ENCODE results near the gene AHNAK.

The AHNAK gene

GRCh38 chr11:62471603-62472002 is 75.0 kb downstream of the AHNAK start:
- no peak for DNase-seq (ENCODE audit: low read depth in 1 of 2, low spot score in 1 of 2)
- Histone ChIP-seq H3K4me3 (replicated peaks; ENCODE audit: insufficient read depth, low read length) (no peak overlapping the region), H3K27ac (replicated peaks) (no peak overlapping the region), H3K27me3 (ENCODE audit: insufficient read depth, poor library complexity, severe bottlenecking) (no peaks in the 10 kb centered on the region)
- TF ChIP-seq REST (IDR thresholded peaks at IDR 0.05; ENCODE audit: insufficient replicate concordance, low read depth) (no peak), SPI1 (IDR thresholded peaks at IDR 0.05; ENCODE audit: borderline replicate concordance, low read depth) (no peak), POLR2AphosphoS5 (IDR thresholded peaks at IDR 0.05; ENCODE audit: low read depth) (no peak), GABPA (IDR thresholded peaks at IDR 0.05; ENCODE audit: low read depth) (no peak), CTCF (IDR thresholded peaks at IDR 0.05; ENCODE audit: insufficient read depth, low read length) (no peak)

- Histone ChIP-seq H3K4me3 (replicated peaks; ENCODE audit: insufficient read depth, low read length) (no peak overlapping the region), H3K27me3 (ENCODE audit: insufficient read depth, poor library complexity, severe bottlenecking) (no peaks in the 10 kb centered on the region), H3K27ac (replicated peaks) (no peak overlapping the region)
- no peak for DNase-seq (ENCODE audit: low read depth in 1 of 2, low spot score in 1 of 2)
- TF ChIP-seq REST (IDR thresholded peaks at IDR 0.05; ENCODE audit: insufficient replicate concordance, low read depth) (no peak), GABPA (IDR thresholded peaks at IDR 0.05; ENCODE audit: low read depth) (no peak), SPI1 (IDR thresholded peaks at IDR 0.05; ENCODE audit: borderline replicate concordance, low read depth) (no peak), CTCF (IDR thresholded peaks at IDR 0.05; ENCODE audit: insufficient read depth, low read length) (no peak), POLR2AphosphoS5 (IDR thresholded peaks at IDR 0.05; ENCODE audit: low read depth) (no peak)
Observed at GRCh38 chr11:62468577-62468976, 78.0 kb downstream of the AHNAK start.

GRCh38 chr11:62466444-62466843 is 80.2 kb downstream of the AHNAK start:
- DNase-seq (ENCODE audit: low read depth in 1 of 2, low spot score in 1 of 2), result no peak
- TF ChIP-seq POLR2AphosphoS5 (IDR thresholded peaks at IDR 0.05; ENCODE audit: low read depth), result no peak
- no peaks in the 10 kb centered on the region for H3K27me3 ChIP-seq (ENCODE audit: insufficient read depth, poor library complexity, severe bottlenecking)
- H3K4me3 ChIP-seq (replicated peaks; ENCODE audit: insufficient read depth, low read length), result no peak overlapping the region
- no peak overlapping the region for H3K27ac ChIP-seq (replicated peaks)

- no peaks in the 10 kb centered on the region for H3K27me3 ChIP-seq (ENCODE audit: insufficient read depth, poor library complexity, severe bottlenecking)
- no peak overlapping the region for H3K4me3 ChIP-seq (replicated peaks; ENCODE audit: insufficient read depth, low read length)
- TF ChIP-seq GABPA (IDR thresholded peaks at IDR 0.05; ENCODE audit: low read depth) (no peak), REST (IDR thresholded peaks at IDR 0.05; ENCODE audit: insufficient replicate concordance, low read depth) (no peak)
- no peak for DNase-seq (ENCODE audit: low read depth in 1 of 2, low spot score in 1 of 2)
- H3K27ac ChIP-seq (replicated peaks), result no peak overlapping the region
Observed at GRCh38 chr11:62464655-62465054, 82.0 kb downstream of the AHNAK start.
